Measurements from ENCODE around the gene ZFYVE1.

The ZFYVE1 gene

GRCh38 chr14:73058224-73058921 lies 31.5 kb upstream of the ZFYVE1 start, which contains the start of gene RBM25:
RBM25 (plus strand) TSS chr14:73058534; CDS start chr14:73071642, 13,108 bp downstream.
- Histone ChIP-seq H3K79me2 (ENCODE audit: low read length) (peaks cover 47% of the 10 kb centered on the region), H3K27ac (ENCODE audit: low read length) (peak within 1 kb of the TSS; percentile 86), H3K9me3 (replicated peaks; ENCODE audit: insufficient read depth, low read length) (no peaks in the 10 kb centered on the region), H3K27me3 (replicated peaks; ENCODE audit: insufficient read depth, low read length) (no peaks in the 10 kb centered on the region), H3F3A (ENCODE audit: insufficient read depth, low read length) (no peaks in the 10 kb centered on the region), H2AFZ (ENCODE audit: low read length) (peak within 1 kb of the TSS; percentile 78), H3K9me2 (replicated peaks; ENCODE audit: insufficient read depth, low read length) (no peaks in the 10 kb centered on the region), H3K4me1 (ENCODE audit: low read length) (no peaks in the 10 kb centered on the region), H3K36me3 (replicated peaks; ENCODE audit: insufficient read depth, low read length) (no peaks in the 10 kb centered on the region), H3K4me3 (ENCODE audit: low read length) (peak within 1 kb of the TSS; percentile 79), H3K4me2 (ENCODE audit: low read depth, low read length) (peak within 1 kb of the TSS; percentile 61), H3K9ac (ENCODE audit: low read length) (peak within 1 kb of the TSS; percentile 84), H4K20me1 (ENCODE audit: insufficient read depth, low read length) (no peaks in the 10 kb centered on the region; the same call in 1 of the 2 replicates)
- peak; percentile 92 for DNase-seq
- TF ChIP-seq, protein P1, sequence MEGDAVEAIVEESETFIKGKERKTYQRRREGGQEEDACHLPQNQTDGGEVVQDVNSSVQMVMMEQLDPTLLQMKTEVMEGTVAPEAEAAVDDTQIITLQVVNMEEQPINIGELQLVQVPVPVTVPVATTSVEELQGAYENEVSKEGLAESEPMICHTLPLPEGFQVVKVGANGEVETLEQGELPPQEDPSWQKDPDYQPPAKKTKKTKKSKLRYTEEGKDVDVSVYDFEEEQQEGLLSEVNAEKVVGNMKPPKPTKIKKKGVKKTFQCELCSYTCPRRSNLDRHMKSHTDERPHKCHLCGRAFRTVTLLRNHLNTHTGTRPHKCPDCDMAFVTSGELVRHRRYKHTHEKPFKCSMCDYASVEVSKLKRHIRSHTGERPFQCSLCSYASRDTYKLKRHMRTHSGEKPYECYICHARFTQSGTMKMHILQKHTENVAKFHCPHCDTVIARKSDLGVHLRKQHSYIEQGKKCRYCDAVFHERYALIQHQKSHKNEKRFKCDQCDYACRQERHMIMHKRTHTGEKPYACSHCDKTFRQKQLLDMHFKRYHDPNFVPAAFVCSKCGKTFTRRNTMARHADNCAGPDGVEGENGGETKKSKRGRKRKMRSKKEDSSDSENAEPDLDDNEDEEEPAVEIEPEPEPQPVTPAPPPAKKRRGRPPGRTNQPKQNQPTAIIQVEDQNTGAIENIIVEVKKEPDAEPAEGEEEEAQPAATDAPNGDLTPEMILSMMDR (IDR thresholded peaks at IDR 0.05; ENCODE audit: low read length), result no peak
- no peak for TF ChIP-seq EZH2phosphoT487 (IDR thresholded peaks at IDR 0.05; ENCODE audit: low read length)
- no peak for TF ChIP-seq EZH2 (optimal IDR thresholded peaks at IDR 0.05; ENCODE audit: low read depth, low read length)

- Histone ChIP-seq H3K9me2 (replicated peaks; ENCODE audit: insufficient read depth, low read length) (no peaks in the 10 kb centered on the region), H3K79me2 (ENCODE audit: low read length) (peaks cover 42% of the 10 kb centered on the region), H3K9ac (ENCODE audit: low read length) (peak overlapping the region; percentile 84), H3K4me1 (ENCODE audit: low read length) (no peaks in the 10 kb centered on the region), H3K27me3 (replicated peaks; ENCODE audit: insufficient read depth, low read length) (no peaks in the 10 kb centered on the region), H3K9me3 (replicated peaks; ENCODE audit: insufficient read depth, low read length) (no peaks in the 10 kb centered on the region), H3K4me2 (ENCODE audit: low read depth, low read length) (peak overlapping the region; percentile 43), H2AFZ (ENCODE audit: low read length) (peak overlapping the region; percentile 78), H3F3A (ENCODE audit: insufficient read depth, low read length) (no peaks in the 10 kb centered on the region), H3K36me3 (replicated peaks; ENCODE audit: insufficient read depth, low read length) (no peaks in the 10 kb centered on the region), H3K4me3 (ENCODE audit: low read length) (peak overlapping the region; percentile 79), H4K20me1 (ENCODE audit: insufficient read depth, low read length) (no peaks in the 10 kb centered on the region; the same call in 1 of the 2 replicates), H3K27ac (ENCODE audit: low read length) (peak overlapping the region; percentile 86)
- DNase-seq, result no peak
- TF ChIP-seq, protein P1 (IDR thresholded peaks at IDR 0.05; ENCODE audit: low read length), result no peak
- TF ChIP-seq EZH2phosphoT487 (IDR thresholded peaks at IDR 0.05; ENCODE audit: low read length) (no peak), EZH2 (optimal IDR thresholded peaks at IDR 0.05; ENCODE audit: low read depth, low read length) (no peak)
These were observed 31.0 kb upstream of the ZFYVE1 start for GRCh38 chr14:73057944-73058223.

GRCh38 chr14:73055251-73055650 lies 28.3 kb upstream of the ZFYVE1 start:
- no peak overlapping the region for H2AFZ ChIP-seq (ENCODE audit: low read length)
- no peaks in the 10 kb centered on the region for H3K9me3 ChIP-seq (replicated peaks; ENCODE audit: insufficient read depth, low read length)
- H3K36me3 ChIP-seq (replicated peaks; ENCODE audit: insufficient read depth, low read length), result no peaks in the 10 kb centered on the region
- no peaks in the 10 kb centered on the region for H3K27me3 ChIP-seq (replicated peaks; ENCODE audit: insufficient read depth, low read length)
- no peaks in the 10 kb centered on the region for H3K4me1 ChIP-seq (ENCODE audit: low read length)
- peaks cover 16% of the 10 kb centered on the region for H3K79me2 ChIP-seq (ENCODE audit: low read length)
- TF ChIP-seq, protein P1 (IDR thresholded peaks at IDR 0.05; ENCODE audit: low read length), result no peak
- no peak for TF ChIP-seq EZH2 (optimal IDR thresholded peaks at IDR 0.05; ENCODE audit: low read depth, low read length)
- no peak for TF ChIP-seq EZH2phosphoT487 (IDR thresholded peaks at IDR 0.05; ENCODE audit: low read length)
- no peaks in the 10 kb centered on the region for H3K9me2 ChIP-seq (replicated peaks; ENCODE audit: insufficient read depth, low read length)
- no peak overlapping the region for H3K9ac ChIP-seq (ENCODE audit: low read length)
- no peak overlapping the region for H3K4me3 ChIP-seq (ENCODE audit: low read length)
- no peak for DNase-seq
- no peaks in the 10 kb centered on the region for H4K20me1 ChIP-seq (ENCODE audit: insufficient read depth, low read length)
- no peak overlapping the region for H3K27ac ChIP-seq (ENCODE audit: low read length)
- H3F3A ChIP-seq (ENCODE audit: insufficient read depth, low read length), result no peaks in the 10 kb centered on the region
- H3K4me2 ChIP-seq (ENCODE audit: low read depth, low read length), result no peak overlapping the region
